ENCODE data around the gene C12orf75. TPM values are rescaled to one million over a fixed set of nuclear protein-coding genes. Genes with fewer than 3 reads are reported as not detected.

C12orf75 gene
- total RNA-seq, 1 experiment from 2014 or later = 173 TPM

GRCh38 chr12:105317942-105318621 is 12.4 kb upstream of the C12orf75 start:
- peak overlapping the region; percentile 43 for H3K4me3 Mint-ChIP-seq (ENCODE audit: unreplicated experiment)
- peaks cover 24% of the 10 kb centered on the region for H3K9me3 ChIP-seq
- peaks cover 31% of the 10 kb centered on the region for H3K4me1 Mint-ChIP-seq (ENCODE audit: low read depth, unreplicated experiment)
- no TSS peak for BruUV-seq (replicated peaks)
- peak overlapping the region; percentile 89 for H3K27ac Mint-ChIP-seq (ENCODE audit: unreplicated experiment)
- H3K36me3 ChIP-seq (ENCODE audit: control insufficient read depth, insufficient read depth, low read length) = no peaks in the 10 kb centered on the region; the same call in 1 of the 2 replicates
- no peaks in the 10 kb centered on the region for H3K27me3 Mint-ChIP-seq (ENCODE audit: insufficient read depth, unreplicated experiment)
- H3K9me3 Mint-ChIP-seq (ENCODE audit: unreplicated experiment) = peaks cover 23% of the 10 kb centered on the region
- H3K27me3 ChIP-seq (replicated peaks; ENCODE audit: control insufficient read depth, insufficient read depth, low read length) = no peaks in the 10 kb centered on the region
- intact Hi-C loops (cut with micrococcal nuclease; ENCODE audit: unreplicated experiment) = loop anchor here (1.0 to 5.0 kb wide), 6 partner anchors 12 to 96 kb away; partner anchors contain the start of gene C12orf75
- no peak for TF ChIP-seq CTCF (IDR thresholded peaks at IDR 0.05; ENCODE audit: insufficient read depth in 1 of 2, low read depth in 1 of 2, low read length in 1 of 2, severe bottlenecking in 1 of 2, unreplicated experiment in 1 of 2)
- no peak overlapping the region for H3K4me3 ChIP-seq (ENCODE audit: low read depth, low read length)
- POLR2A ChIA-PET = no interaction called here
- CTCF ChIA-PET = interaction anchor here (0.6 kb wide), 1 partner anchor 44 kb away, joined by 3 read pairs; no protein-coding TSS in a partner anchor
- H3K4me1 ChIP-seq = peaks cover 59% of the 10 kb centered on the region
- H3K36me3 Mint-ChIP-seq (ENCODE audit: insufficient read depth, unreplicated experiment) = peaks cover 28% of the 10 kb centered on the region
- DNase-seq = peak in 1 of 2 experiments; percentile 74

- Histone ChIP-seq H3K4me3 (ENCODE audit: low read depth, low read length) (no peak overlapping the region), H3K36me3 (ENCODE audit: control insufficient read depth, insufficient read depth, low read length) (no peaks in the 10 kb centered on the region; the same call in 1 of the 2 replicates), H3K27me3 (replicated peaks; ENCODE audit: control insufficient read depth, insufficient read depth, low read length) (no peaks in the 10 kb centered on the region), H3K4me1 (peaks cover 59% of the 10 kb centered on the region), H3K9me3 (peaks cover 22% of the 10 kb centered on the region)
- Mint-ChIP-seq H3K27ac (ENCODE audit: unreplicated experiment) (peak overlapping the region; percentile 89), H3K4me3 (ENCODE audit: unreplicated experiment) (peak overlapping the region; percentile 43), H3K27me3 (ENCODE audit: insufficient read depth, unreplicated experiment) (no peaks in the 10 kb centered on the region), H3K36me3 (ENCODE audit: insufficient read depth, unreplicated experiment) (peaks cover 28% of the 10 kb centered on the region), H3K4me1 (ENCODE audit: low read depth, unreplicated experiment) (peaks cover 31% of the 10 kb centered on the region), H3K9me3 (ENCODE audit: unreplicated experiment) (peaks cover 18% of the 10 kb centered on the region)
- ChIA-PET POLR2A (no interaction called here), CTCF (interaction anchor here (0.6 kb wide), 1 partner anchor 43 kb away, joined by 3 read pairs; no protein-coding TSS in a partner anchor)
- DNase-seq = no peak
- TSS peak; percentile 98 for BruUV-seq (replicated peaks)
- intact Hi-C loops (cut with micrococcal nuclease; ENCODE audit: unreplicated experiment) = loop anchor here (1.0 to 5.0 kb wide), 6 partner anchors 11 to 97 kb away; partner anchors contain the start of gene C12orf75
- TF ChIP-seq CTCF (IDR thresholded peaks at IDR 0.05; ENCODE audit: insufficient read depth in 1 of 2, low read depth in 1 of 2, low read length in 1 of 2, severe bottlenecking in 1 of 2, unreplicated experiment in 1 of 2) = no peak
Measured at GRCh38 chr12:105318651-105319483, 11.6 kb upstream of the C12orf75 start.

GRCh38 chr12:105319691-105320209 is 10.7 kb upstream of the C12orf75 start:
- intact Hi-C loops (cut with micrococcal nuclease; ENCODE audit: unreplicated experiment) = loop anchor here (2.0 to 5.0 kb wide), 4 partner anchors 35 to 97 kb away; no protein-coding TSS in a partner anchor
- POLR2A ChIA-PET = interaction anchor here (0.8 kb wide), 1 partner anchor 85 kb away, joined by 3 read pairs; no protein-coding TSS in a partner anchor
- Mint-ChIP-seq H3K27me3 (ENCODE audit: insufficient read depth, unreplicated experiment) (no peaks in the 10 kb centered on the region), H3K27ac (ENCODE audit: unreplicated experiment) (peak overlapping the region; percentile 89), H3K4me1 (ENCODE audit: low read depth, unreplicated experiment) (peaks cover 31% of the 10 kb centered on the region), H3K4me3 (ENCODE audit: unreplicated experiment) (no peak overlapping the region), H3K9me3 (ENCODE audit: unreplicated experiment) (peaks cover 18% of the 10 kb centered on the region), H3K36me3 (ENCODE audit: insufficient read depth, unreplicated experiment) (peaks cover 27% of the 10 kb centered on the region)
- Histone ChIP-seq H3K4me1 (peaks cover 59% of the 10 kb centered on the region), H3K9me3 (peaks cover 16% of the 10 kb centered on the region; the same call in 1 of the 2 replicates), H3K4me3 (ENCODE audit: low read depth, low read length) (no peak overlapping the region), H3K36me3 (ENCODE audit: control insufficient read depth, insufficient read depth, low read length) (no peaks in the 10 kb centered on the region; the same call in 1 of the 2 replicates), H3K27me3 (replicated peaks; ENCODE audit: control insufficient read depth, insufficient read depth, low read length) (no peaks in the 10 kb centered on the region)
- CTCF ChIA-PET = no interaction called here
- TF ChIP-seq CTCF (IDR thresholded peaks at IDR 0.05; ENCODE audit: insufficient read depth in 1 of 2, low read depth in 1 of 2, low read length in 1 of 2, severe bottlenecking in 1 of 2, unreplicated experiment in 1 of 2) = no peak
- no TSS peak for BruUV-seq (replicated peaks)
- peak in 1 of 2 experiments; percentile 22 for DNase-seq
